K562 (cell line): ENCODE results near the gene ARAP1. TPM values are rescaled to one million over a fixed set of nuclear protein-coding genes. Genes with fewer than 3 reads are reported as not detected.
A peak's percentile ranks its signal among the peaks of the same experiment; 100 is the strongest.

Experiments
- ATAC-seq: fragments of 200-7000 bp; cut with Tn5 transposase; 3 replicates; pipeline ENCODE4 v1.9.1; 2020; ENCODE audit warnings: moderate library complexity
- BruUV-seq: library from RNA; stranded (reverse); fragments of 400-500 nt; replicated peaks from 2 replicates; lab custom pipeline; 2021; lab: Mats Ljungman, UMichigan
- CTCF ChIA-PET: fragments of 300-600 bp; formaldehyde crosslinking; extraction: SDS; loops from one replicate; lab custom pipeline; 2021; ENCODE audit warnings: low intra/inter-chr PET ratio; lab: Yijun Ruan, JAX
- POLR2A ChIA-PET: fragments of 300-600, 350-650 bp; sonication (Branson Sonifier 250); formaldehyde crosslinking; extraction: SDS; loops from one replicate; lab custom pipeline; 2021; ENCODE audit warnings: antibody characterized with exemption, inconsistent platforms; lab: Yijun Ruan, JAX
- DNase-seq, 4 experiments: peaks; one replicate each; pipeline versions ENCODE4 v3.0.0 to v3.0.0-alpha.2; 2011 to 2018; ENCODE audit warnings: low spot score in 3 of 4, mixed read lengths in 3 of 4; ENCODE audit errors: extremely low read depth in 1 of 4
- FAIRE-seq: peaks from 2 replicates; lab custom pipeline; 2011; peaks lifted over from hg19 to GRCh38; lab: Jason Lieb, UNC
- H2AFZ ChIP-seq: 2 replicates; pipeline ENCODE4 v1.6.0; 2011; ENCODE audit warnings: low read depth, low read length, control low read depth, inconsistent platforms
- H3K27ac ChIP-seq: fragments of 200-600 bp; 3 replicates; pipeline ENCODE4 v1.8.0; 2011; ENCODE audit warnings: low read depth, mild to moderate bottlenecking, control low read depth, inconsistent platforms, low read length, moderate library complexity, mixed read lengths; ENCODE audit errors: extremely low read depth
- H3K27me3 ChIP-seq, 2 experiments: fragments of 300-600 bp in 1 of 2; 2 replicates in 1 of 2; 3 replicates in 1 of 2; pipeline versions ENCODE4 v1.6.0 to v1.8.0; 2011; ENCODE audit warnings: inconsistent platforms in 2 of 2, low read length in 2 of 2, mild to moderate bottlenecking in 1 of 2, mixed read lengths in 1 of 2, moderate library complexity in 1 of 2; ENCODE audit not compliant: control insufficient read depth in 2 of 2, insufficient read depth in 2 of 2
- H3K36me3 ChIP-seq: fragments of 300-600 bp; 3 replicates; pipeline ENCODE4 v1.8.0; 2011; ENCODE audit warnings: mild to moderate bottlenecking, low read length, inconsistent platforms; ENCODE audit not compliant: control insufficient read depth, insufficient read depth
- H3K4me1 ChIP-seq, 2 experiments: fragments of 200-600 bp in 1 of 2; replicated peaks in 1 of 2; 2 replicates in 1 of 2; 3 replicates in 1 of 2; pipeline versions ENCODE4 v1.5.1 to v1.8.0; 2011; ENCODE audit warnings: inconsistent platforms in 2 of 2, low read length in 2 of 2, mild to moderate bottlenecking in 1 of 2, mixed read lengths in 1 of 2, moderate library complexity in 1 of 2; ENCODE audit not compliant: control insufficient read depth in 2 of 2, insufficient read depth in 2 of 2
- H3K4me2 ChIP-seq: 2 replicates; pipeline ENCODE4 v1.6.1; 2011; ENCODE audit warnings: low read length, control low read depth, inconsistent platforms, mixed read lengths; ENCODE audit not compliant: insufficient read depth
- H3K4me3 ChIP-seq: fragments of 200-600 bp; sonication (generic), shearing (Covaris generic); 2 replicates; pipeline ENCODE4 v1.5.1; 2016; ENCODE audit warnings: control low read depth, inconsistent platforms
- H3K79me2 ChIP-seq: fragments of 200-600 bp; 3 replicates; pipeline ENCODE4 v1.8.0; 2011; ENCODE audit warnings: low read length, inconsistent platforms; ENCODE audit not compliant: control insufficient read depth, insufficient read depth
- H3K9ac ChIP-seq, 2 experiments: 2 replicates each; pipeline versions ENCODE4 v1.6.0 to v1.6.1; 2011; ENCODE audit warnings: low read depth in 2 of 2, low read length in 2 of 2, control low read depth in 1 of 2, inconsistent platforms in 1 of 2, mild to moderate bottlenecking in 1 of 2, mixed read lengths in 1 of 2; ENCODE audit not compliant: insufficient read depth in 1 of 2
- H3K9me1 ChIP-seq: one replicate; pipeline ENCODE4 v1.6.0; 2011; ENCODE audit warnings: inconsistent platforms, mild to moderate bottlenecking, low read length, moderate library complexity; ENCODE audit not compliant: control insufficient read depth, insufficient read depth
- H3K9me3 ChIP-seq: replicated peaks from 2 replicates; pipeline ENCODE4 v1.5.1; 2011; ENCODE audit warnings: low read depth, low read length, inconsistent platforms; ENCODE audit not compliant: control insufficient read depth, insufficient read depth
- H4K20me1 ChIP-seq: replicated peaks from 2 replicates; pipeline ENCODE4 v1.6.1; 2011; ENCODE audit warnings: low read length, inconsistent platforms, mixed read lengths; ENCODE audit not compliant: control insufficient read depth, insufficient read depth
- ADNP ChIP-seq: fragments of 200-800 bp; sonication (Bioruptor generic); IDR thresholded peaks from 2 replicates; pipeline ENCODE4 v1.6.1; 2016; ENCODE audit warnings: missing genetic modification characterization, missing compliant biosample characterization
- BCOR ChIP-seq: fragments of 450-650 bp; IDR thresholded peaks from 2 replicates; pipeline ENCODE4 v1.6.1; 2016
- CAMTA2 ChIP-seq: fragments of 250-450 bp; sonication (Bioruptor Pico); conservative IDR thresholded peaks from 2 replicates; pipeline ENCODE4 v1.5.1; 2022
- CREBBP ChIP-seq: IDR thresholded peaks from one replicate; pipeline ENCODE4 v1.6.1; 2012; ENCODE audit warnings: low read depth, mild to moderate bottlenecking, control low read depth, inconsistent platforms, low read length
- GATA2 ChIP-seq: sonication (generic); formaldehyde crosslinking; IDR thresholded peaks from 2 replicates; pipeline ENCODE4 v1.4.0; 2020; ENCODE audit warnings: mild to moderate bottlenecking, missing genetic modification reagents
- KDM2B ChIP-seq: fragments of 250-450 bp; sonication (Bioruptor Pico); IDR thresholded peaks from 2 replicates; pipeline ENCODE4 v1.8.0; 2021; ENCODE audit warnings: mild to moderate bottlenecking, moderate library complexity
- PCBP1 ChIP-seq: fragments of 200-400 bp; formaldehyde crosslinking; IDR thresholded peaks from 2 replicates; pipeline ENCODE4 v1.6.1; 2018; ENCODE audit warnings: mild to moderate bottlenecking, low read depth, low read length; ENCODE audit not compliant: poor library complexity, severe bottlenecking
- SP1 ChIP-seq: sonication (generic); formaldehyde crosslinking; IDR thresholded peaks from 2 replicates; pipeline ENCODE4 v1.8.1; 2022; ENCODE audit warnings: mild to moderate bottlenecking, missing genetic modification reagents
- SRF ChIP-seq, 2 experiments: fragments of 250-450, 450-650 bp in 1 of 2; sonication (Bioruptor Pico) in 1 of 2; sonication (generic) in 1 of 2; formaldehyde crosslinking; IDR thresholded peaks; 2 replicates each; pipeline versions ENCODE4 v1.5.0 to v1.5.1; 2020 to 2022; ENCODE audit warnings: mild to moderate bottlenecking in 1 of 2, missing genetic modification reagents in 1 of 2
- TRIM28 ChIP-seq: fragments of 450-650 bp; IDR thresholded peaks from 2 replicates; pipeline ENCODE4 v1.6.1; 2017
- YY1 ChIP-seq, 3 experiments: IDR thresholded peaks; 2 replicates each; pipeline ENCODE4 v1.6.1; 2011; ENCODE audit warnings: low read length in 2 of 3, mild to moderate bottlenecking in 2 of 3, moderate library complexity in 2 of 3, borderline replicate concordance in 1 of 3, control low read depth in 1 of 3, low read depth in 1 of 3; ENCODE audit not compliant: insufficient read depth in 3 of 3, insufficient replicate concordance in 2 of 3, control insufficient read depth in 1 of 3, insufficient read length in 1 of 3; ENCODE audit errors: extremely low read depth in 1 of 3
- ZC3H4 ChIP-seq: sonication (generic); formaldehyde crosslinking; IDR thresholded peaks from 2 replicates; pipeline ENCODE4 v1.9.0; 2021; ENCODE audit warnings: missing genetic modification reagents, borderline replicate concordance
- ZNF785 ChIP-seq: fragments of 250-450 bp; sonication (Bioruptor Pico); IDR thresholded peaks from 2 replicates; pipeline ENCODE4 v1.4.0; 2020; ENCODE audit warnings: mild to moderate bottlenecking
- WGBS: fragments of 100-300 bp; shearing (Covaris generic); methylation state at CpG from one replicate; pipeline ENCODE4 v1.1.6; 2016; ENCODE audit warnings: low coverage, mixed read lengths; ENCODE audit not compliant: insufficient coverage; ENCODE audit errors: missing lambda C conversion rate; 5-methylcytosine and 5-hydroxymethylcytosine counted together
- in situ Hi-C: fragments of 300-500 bp; cut with MboI; formaldehyde crosslinking; loops from 4 replicates; pipeline ENCODE4 v1.15.0; 2018; ENCODE audit warnings: inconsistent platforms, mixed read lengths
- intact Hi-C: fragments of 100-400 bp; cut with micrococcal nuclease; formaldehyde crosslinking; loops from 2 replicates; pipeline ENCODE4 v1.14.2; 2022
- polyA plus RNA-seq, 8 experiments: library from polyadenylated mRNA; depleted of rRNA in 4 of 8; stranded (reverse) in 5 of 8; unstranded in 3 of 8; fragments of >200 nt; fragmentation: Nextera tagmentation in 2 of 8; fragmentation: Illumina TruSeq in 1 of 8; extraction: Ambion mirVana in 2 of 8; extraction: Trizol in 1 of 8; gene quantifications; 2 replicates each; pipeline versions ENCODE4 v1.2.1 to v1.2.3, GENCODE V29; 2011 to 2014; ENCODE audit warnings: inconsistent platforms in 1 of 8, missing spikeins in 1 of 8
- total RNA-seq, 7 experiments: library from RNA; depleted of rRNA in 6 of 7; stranded (reverse); fragments of >200 nt in 6 of 7; fragmentation: Illumina TruSeq in 2 of 7; extraction: Trizol in 2 of 7; gene quantifications; 2 replicates each; pipeline versions ENCODE4 v1.2.1 to v1.2.3, GENCODE V29; 2011 to 2021; ENCODE audit warnings: low replicate concordance in 1 of 7
- TF ChIP-seq, protein P1 (sequence below): fragments of 250-450 bp; sonication (Bioruptor Pico); IDR thresholded peaks from 2 replicates; pipeline ENCODE4 v1.4.0; 2020; ENCODE audit warnings: borderline replicate concordance
- TF ChIP-seq, protein P2 (sequence below): fragments of 450-650 bp; IDR thresholded peaks from 2 replicates; pipeline ENCODE4 v1.6.1; 2017; ENCODE audit warnings: antibody characterized with exemption
- TF ChIP-seq, protein P3 (sequence below): sonication (generic); formaldehyde crosslinking; IDR thresholded peaks from 2 replicates; pipeline ENCODE4 v1.8.0; 2022; ENCODE audit warnings: mild to moderate bottlenecking, low read depth, missing genetic modification reagents

The ARAP1 gene
- total and polyA plus RNA-seq, 9 of the 15 experiments (the other 6 are each of a cell fraction or from before 2014, with no cell fraction given) = 0.23 to 67.0 (median 24.6) TPM

DNA sequence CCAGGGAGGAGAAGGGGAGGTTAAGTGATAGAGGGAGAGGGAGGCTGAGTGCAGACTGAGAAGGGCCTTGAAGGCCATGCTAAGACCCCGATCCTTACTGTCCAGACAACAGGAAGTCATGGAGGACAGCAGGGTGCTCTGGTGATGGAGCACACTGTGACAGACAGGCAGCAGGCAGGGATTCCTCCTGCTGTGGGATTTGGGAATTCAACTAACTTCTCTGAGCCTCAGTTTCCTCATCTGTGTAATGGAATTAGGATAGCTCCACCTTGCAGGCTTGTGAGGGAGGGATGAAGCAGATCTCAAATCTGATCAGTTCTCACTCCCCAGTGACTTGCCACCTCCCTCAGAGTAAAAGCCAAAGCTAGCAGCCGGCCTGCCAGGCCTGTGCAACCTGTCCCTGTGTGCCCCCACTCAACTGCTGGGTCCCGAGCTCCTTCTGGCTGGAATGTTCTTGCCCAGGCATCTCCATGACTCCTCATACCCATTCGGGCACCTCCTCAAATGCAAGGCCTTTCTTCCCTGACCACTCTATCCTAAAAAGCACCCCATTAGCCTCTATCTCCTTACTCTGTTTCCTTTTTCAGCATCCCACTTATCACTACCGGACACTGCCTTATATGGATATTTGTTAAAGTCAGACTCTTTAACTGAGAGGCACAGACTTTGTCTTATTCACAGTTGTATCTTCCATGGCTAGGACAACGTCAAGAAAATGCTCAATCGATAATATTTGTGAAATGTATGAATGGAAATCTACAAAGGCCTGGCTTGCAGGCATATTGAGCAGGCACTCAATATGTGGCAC, 9.5 kb downstream of the ARAP1 start:
- Histone ChIP-seq H3K9ac (peak overlapping the region in 1 of 2 experiments; percentile 83; a peak in 1 of 4 replicates), H3K36me3 (peaks cover 23% of the 10 kb centered on the region; the same call in 2 of the 3 replicates), H3K79me2 (peaks cover 93% of the 10 kb centered on the region), H3K4me1 (peaks cover 79 to 92% of the 10 kb centered on the region in 2 experiments), H3K9me1 (peaks cover 21% of the 10 kb centered on the region), H2AFZ (no peak overlapping the region), H3K27me3 (no peaks in the 10 kb centered on the region), H3K4me2 (peak overlapping the region; percentile 27; the same call in 1 of the 2 replicates), H4K20me1 (peaks cover 12% of the 10 kb centered on the region), H3K4me3 (no peak overlapping the region), H3K9me3 (no peaks in the 10 kb centered on the region), H3K27ac (peak overlapping the region; percentile 65; the same call in 2 of the 3 replicates)
- ChIA-PET POLR2A (interaction anchor here (0.5 to 0.8 kb wide), 2 partner anchors 40 to 183 kb away, joined by 3 read pairs; no protein-coding TSS in a partner anchor), CTCF (no interaction called here)
- FAIRE-seq = peak; percentile 55
- intact Hi-C loops = loop anchor here (5.0 kb wide), 1 partner anchor 35 kb away; no protein-coding TSS in a partner anchor
- BruUV-seq = no TSS peak
- no peak for DNase-seq
- ATAC-seq = no peak
- 69% methylated on average over 6 of the region's 7 CpGs for WGBS
- in situ Hi-C loops = no loop called here
- no peak for TF ChIP-seq ZNF785 (CRISPR knock-in tag)
- no peak for TF ChIP-seq TRIM28
- peak; percentile 80 to 92 for TF ChIP-seq SRF (CRISPR knock-in tag; IDR thresholded peaks at IDR 0.05)
- TF ChIP-seq, protein P1, sequence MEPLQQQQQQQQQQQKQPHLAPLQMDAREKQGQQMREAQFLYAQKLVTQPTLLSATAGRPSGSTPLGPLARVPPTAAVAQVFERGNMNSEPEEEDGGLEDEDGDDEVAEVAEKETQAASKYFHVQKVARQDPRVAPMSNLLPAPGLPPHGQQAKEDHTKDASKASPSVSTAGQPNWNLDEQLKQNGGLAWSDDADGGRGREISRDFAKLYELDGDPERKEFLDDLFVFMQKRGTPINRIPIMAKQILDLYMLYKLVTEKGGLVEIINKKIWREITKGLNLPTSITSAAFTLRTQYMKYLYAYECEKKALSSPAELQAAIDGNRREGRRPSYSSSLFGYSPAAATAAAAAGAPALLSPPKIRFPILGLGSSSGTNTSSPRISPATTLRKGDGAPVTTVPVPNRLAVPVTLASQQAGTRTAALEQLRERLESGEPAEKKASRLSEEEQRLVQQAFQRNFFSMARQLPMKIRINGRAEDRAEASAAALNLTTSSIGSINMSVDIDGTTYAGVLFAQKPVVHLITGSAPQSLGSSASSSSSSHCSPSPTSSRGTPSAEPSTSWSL (CRISPR knock-in tag) = no peak
- TF ChIP-seq GATA2 (CRISPR knock-in tag) = no peak
- peak; percentile 47; the same call in 1 of the 2 replicates for TF ChIP-seq BCOR
- TF ChIP-seq YY1 (IDR thresholded peaks at IDR 0.05; ENCODE audit: borderline replicate concordance in 1 of 3, control insufficient read depth in 1 of 3, extremely low read depth in 1 of 3, insufficient read depth in 3 of 3, insufficient read length in 1 of 3, insufficient replicate concordance in 2 of 3, low read depth in 1 of 3, low read length in 2 of 3) = no peak
- no peak for TF ChIP-seq CAMTA2 (CRISPR knock-in tag)
- TF ChIP-seq, protein P2, sequence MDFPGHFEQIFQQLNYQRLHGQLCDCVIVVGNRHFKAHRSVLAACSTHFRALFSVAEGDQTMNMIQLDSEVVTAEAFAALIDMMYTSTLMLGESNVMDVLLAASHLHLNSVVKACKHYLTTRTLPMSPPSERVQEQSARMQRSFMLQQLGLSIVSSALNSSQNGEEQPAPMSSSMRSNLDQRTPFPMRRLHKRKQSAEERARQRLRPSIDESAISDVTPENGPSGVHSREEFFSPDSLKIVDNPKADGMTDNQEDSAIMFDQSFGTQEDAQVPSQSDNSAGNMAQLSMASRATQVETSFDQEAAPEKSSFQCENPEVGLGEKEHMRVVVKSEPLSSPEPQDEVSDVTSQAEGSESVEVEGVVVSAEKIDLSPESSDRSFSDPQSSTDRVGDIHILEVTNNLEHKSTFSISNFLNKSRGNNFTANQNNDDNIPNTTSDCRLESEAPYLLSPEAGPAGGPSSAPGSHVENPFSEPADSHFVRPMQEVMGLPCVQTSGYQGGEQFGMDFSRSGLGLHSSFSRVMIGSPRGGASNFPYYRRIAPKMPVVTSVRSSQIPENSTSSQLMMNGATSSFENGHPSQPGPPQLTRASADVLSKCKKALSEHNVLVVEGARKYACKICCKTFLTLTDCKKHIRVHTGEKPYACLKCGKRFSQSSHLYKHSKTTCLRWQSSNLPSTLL = no peak
- TF ChIP-seq KDM2B (CRISPR knock-in tag) = no peak
- TF ChIP-seq SP1 (CRISPR knock-in tag) = 0 out of 2 replicates have a peak, but pooled peaks have one; percentile 22
- TF ChIP-seq CREBBP = no peak
- TF ChIP-seq ZC3H4 = no peak; the same call in 1 of the 2 replicates
- 0 out of 2 replicates have a peak, but pooled peaks have one; percentile 53 for TF ChIP-seq ADNP (tag)
- no peak for TF ChIP-seq PCBP1
- TF ChIP-seq, protein P3, sequence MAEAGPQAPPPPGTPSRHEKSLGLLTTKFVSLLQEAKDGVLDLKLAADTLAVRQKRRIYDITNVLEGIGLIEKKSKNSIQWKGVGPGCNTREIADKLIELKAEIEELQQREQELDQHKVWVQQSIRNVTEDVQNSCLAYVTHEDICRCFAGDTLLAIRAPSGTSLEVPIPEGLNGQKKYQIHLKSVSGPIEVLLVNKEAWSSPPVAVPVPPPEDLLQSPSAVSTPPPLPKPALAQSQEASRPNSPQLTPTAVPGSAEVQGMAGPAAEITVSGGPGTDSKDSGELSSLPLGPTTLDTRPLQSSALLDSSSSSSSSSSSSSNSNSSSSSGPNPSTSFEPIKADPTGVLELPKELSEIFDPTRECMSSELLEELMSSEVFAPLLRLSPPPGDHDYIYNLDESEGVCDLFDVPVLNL (CRISPR knock-in tag) = no peak
